GM20000 (cell line): ENCODE data around the gene FTCD.

Experiments used
- DNase-seq: peaks from one replicate; pipeline ENCODE4 v3.0.0; 2012; ENCODE audit warnings: low spot score
- TF ChIP-seq, protein P1 (sequence below): IDR thresholded peaks from 2 replicates; pipeline ENCODE4 v1.5.1; 2012; ENCODE audit warnings: mild to moderate bottlenecking, control low read depth; ENCODE audit errors: extremely low read depth, missing control alignments

Gene FTCD

DNA sequence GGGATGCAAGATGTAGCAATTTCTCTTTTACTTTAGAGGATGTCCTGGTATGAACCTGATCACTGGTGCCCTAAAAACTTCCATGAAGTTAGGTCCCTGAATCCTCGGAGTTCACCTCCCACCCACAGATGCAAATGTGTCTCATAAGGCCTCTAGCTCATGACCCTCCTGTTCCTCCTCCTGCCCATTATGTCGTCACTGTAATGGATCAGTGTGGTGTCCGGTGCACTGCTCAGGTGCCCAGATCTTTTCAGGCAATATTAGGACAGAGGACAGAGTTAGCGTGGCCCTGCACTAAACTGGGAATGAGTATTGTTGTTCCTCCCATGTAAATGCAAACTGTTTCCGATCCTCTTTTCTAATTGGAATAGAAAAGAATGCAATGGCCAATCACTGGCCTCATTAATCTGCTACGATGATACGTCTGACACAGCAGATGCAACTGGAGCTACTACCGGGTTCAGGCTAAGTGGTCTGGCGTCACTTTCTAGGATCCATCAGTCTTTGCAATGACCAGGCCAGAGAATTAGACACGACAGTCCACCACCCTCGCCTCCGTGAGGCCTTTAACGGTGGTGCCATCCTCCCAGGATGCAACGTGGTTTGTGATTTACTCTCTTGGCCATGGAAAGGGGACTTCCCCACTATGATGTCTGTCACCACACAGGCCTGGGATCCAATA is 60.8 kb downstream of the FTCD start:
- TF ChIP-seq, protein P1, sequence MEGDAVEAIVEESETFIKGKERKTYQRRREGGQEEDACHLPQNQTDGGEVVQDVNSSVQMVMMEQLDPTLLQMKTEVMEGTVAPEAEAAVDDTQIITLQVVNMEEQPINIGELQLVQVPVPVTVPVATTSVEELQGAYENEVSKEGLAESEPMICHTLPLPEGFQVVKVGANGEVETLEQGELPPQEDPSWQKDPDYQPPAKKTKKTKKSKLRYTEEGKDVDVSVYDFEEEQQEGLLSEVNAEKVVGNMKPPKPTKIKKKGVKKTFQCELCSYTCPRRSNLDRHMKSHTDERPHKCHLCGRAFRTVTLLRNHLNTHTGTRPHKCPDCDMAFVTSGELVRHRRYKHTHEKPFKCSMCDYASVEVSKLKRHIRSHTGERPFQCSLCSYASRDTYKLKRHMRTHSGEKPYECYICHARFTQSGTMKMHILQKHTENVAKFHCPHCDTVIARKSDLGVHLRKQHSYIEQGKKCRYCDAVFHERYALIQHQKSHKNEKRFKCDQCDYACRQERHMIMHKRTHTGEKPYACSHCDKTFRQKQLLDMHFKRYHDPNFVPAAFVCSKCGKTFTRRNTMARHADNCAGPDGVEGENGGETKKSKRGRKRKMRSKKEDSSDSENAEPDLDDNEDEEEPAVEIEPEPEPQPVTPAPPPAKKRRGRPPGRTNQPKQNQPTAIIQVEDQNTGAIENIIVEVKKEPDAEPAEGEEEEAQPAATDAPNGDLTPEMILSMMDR, result no peak
- no peak for DNase-seq

DNA sequence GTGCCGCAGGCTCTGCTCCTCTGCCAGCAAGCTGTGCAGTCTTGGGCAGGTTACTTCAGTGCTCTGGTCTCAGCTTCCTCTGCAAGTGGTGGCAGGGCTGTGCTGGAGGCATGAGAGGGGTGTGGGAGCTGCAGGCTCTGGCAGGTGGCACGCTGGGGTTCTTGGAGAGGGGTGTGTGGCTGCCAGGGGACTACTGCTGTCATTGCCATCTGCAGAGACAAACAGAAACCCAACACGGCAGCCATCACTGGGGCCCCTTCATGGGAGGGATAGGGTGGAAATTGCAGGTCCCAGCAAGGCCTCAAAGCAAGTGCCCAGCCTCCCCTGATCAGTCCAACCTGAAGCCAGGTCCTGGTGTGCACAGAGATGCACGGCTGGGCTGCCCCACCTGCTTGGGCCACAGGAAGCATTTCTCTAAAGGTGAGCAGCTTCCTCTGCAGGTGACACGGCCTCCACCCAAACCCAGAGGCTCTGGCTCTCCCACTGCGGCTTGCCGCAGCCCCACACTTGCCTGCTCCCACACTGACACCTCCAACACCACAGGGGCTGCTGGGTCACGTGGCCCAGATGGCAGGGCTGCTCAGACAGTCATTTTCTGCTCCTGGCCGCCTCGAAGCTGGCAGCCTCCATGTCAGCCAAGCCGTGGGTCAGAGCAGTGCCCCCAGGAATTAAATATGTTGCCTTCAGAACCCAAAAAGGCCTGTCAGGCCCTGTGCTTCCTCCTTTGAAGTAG is 61.5 kb downstream of the FTCD start:
- no peak for DNase-seq
- TF ChIP-seq, protein P1, result no peak

DNA sequence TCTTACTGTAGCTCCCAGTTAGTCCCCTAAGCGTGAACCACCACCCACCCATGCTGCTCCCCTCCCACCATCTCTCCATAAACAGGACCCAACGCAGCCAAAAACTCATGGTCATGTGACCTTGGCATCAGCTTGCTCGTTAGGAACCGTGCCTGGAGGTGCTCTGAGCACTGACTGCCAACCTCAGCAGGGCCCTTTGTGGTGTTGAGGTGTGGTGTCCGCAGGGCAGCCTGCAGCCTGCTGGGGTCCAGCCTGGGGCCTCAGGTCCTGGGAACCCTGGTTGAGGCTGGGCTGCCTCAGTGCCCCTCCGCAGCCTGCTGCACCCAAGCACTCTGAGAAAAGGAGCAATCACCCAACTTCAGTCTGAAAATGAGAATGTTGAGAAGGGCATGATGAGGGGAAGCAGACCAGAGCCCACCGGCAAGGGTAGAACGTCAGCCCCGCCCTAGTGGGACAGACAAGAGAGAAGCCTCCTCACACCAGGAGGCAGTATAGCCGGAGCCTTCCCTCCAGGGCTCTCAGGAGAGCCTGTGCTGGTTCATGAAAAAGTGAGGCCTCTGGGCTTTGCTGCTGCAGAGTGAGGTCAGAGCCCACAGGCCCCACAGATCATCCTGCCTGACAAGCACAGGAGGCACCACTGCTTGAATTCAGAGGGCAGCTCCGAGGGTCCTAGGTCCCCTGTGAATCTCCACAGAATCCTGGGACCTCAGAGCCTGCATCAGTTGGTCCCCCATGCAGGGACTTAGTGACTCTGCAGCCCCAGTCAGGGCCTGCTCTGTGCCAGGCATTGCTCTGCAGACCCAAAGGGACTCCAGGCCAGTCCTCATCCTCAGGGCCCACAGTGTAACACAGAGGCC is 62.3 kb downstream of the FTCD start:
- TF ChIP-seq, protein P1, result no peak
- no peak for DNase-seq

DNA sequence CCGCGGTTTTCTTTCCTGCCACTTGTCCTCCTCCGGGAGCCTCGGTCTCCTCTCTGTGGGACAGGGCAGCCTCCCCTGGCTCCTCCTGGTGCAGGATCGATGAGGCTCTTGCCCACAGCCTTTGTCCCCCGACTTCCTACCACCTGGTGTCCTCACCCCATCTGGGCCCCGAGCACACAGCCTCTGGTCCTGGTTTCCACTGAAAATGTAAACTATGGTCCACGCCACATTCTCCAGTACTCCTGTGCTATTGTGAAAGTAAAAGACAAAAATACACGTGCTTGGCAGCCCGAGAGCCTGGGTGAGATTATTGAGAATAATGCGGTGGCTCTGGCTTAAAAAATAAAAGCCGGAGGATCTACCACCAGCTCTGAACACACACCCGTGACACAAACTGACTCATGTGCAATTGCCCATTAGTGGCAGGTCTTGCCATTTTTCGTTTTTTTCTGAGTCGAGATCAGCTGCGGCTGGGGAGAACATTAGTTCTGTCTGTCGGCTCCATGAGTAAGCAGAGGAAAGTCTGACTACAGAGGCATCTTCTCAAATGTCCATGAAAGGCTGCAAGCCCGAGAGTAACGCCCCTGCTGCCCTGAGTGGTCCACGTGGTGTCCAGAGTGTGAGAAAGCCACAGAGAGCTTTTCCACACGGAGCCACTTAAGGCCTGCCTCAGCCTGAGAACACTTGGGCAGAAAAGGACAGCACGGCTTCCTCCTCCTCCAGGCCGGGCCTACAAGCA is 63.2 kb downstream of the FTCD start:
- DNase-seq, result no peak
- TF ChIP-seq, protein P1, result no peak

DNA sequence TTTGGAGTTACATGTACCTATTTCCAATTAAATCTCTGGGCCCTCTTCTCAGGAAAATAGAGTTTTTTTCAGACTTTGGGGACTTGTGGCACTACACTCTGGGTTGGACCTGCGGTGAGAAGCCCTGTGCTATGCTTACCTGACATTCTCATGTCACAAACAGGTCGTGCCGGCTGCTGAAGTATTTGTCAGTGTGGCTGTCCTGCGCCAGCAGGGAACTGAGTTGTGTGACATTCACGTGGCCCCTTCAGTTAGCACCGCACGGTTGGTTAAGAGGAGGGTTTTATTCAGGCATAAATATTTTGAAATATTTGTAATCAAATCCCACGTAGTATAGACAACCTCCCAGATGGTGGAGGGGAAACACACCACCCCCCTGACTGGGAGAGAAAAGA is 63.8 kb downstream of the FTCD start:
- TF ChIP-seq, protein P1, result no peak
- DNase-seq, result no peak

DNA sequence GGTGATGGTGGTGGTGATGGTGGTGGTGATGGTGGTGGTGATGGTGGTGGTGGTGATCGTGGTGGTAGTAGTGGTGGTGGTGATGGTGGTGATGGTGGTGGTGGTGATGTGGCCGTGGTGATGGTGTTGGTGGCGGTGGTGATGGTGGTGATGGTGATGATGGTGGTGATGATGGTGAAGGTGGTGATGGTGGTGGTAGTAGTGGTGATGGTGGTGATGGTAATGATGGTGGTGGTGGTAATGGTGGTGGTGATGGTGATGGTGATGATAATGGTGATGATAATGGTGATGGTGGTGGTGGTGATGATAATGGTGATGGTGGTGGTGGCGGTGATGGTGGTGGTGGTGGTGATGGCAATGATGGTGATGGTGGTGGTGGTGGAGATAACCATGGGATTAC is 64.3 kb downstream of the FTCD start:
- TF ChIP-seq, protein P1, result no peak
- DNase-seq, result no peak
